GM12874 (cell line): ENCODE data around the gene HYAL4.

Experiments
- TF ChIP-seq, protein P1 (sequence below): IDR thresholded peaks from 2 replicates; pipeline ENCODE4 v1.5.1; 2011; ENCODE audit warnings: low read depth, mild to moderate bottlenecking, control low read depth, low read length, moderate library complexity; ENCODE audit not compliant: insufficient read depth

Gene HYAL4

GRCh38 chr7:123844712-123845219, at the start of gene HYAL4:
HYAL4 (plus strand) TSS chr7:123845169; CDS start chr7:123868274, 23,105 bp downstream.
- TF ChIP-seq, protein P1, sequence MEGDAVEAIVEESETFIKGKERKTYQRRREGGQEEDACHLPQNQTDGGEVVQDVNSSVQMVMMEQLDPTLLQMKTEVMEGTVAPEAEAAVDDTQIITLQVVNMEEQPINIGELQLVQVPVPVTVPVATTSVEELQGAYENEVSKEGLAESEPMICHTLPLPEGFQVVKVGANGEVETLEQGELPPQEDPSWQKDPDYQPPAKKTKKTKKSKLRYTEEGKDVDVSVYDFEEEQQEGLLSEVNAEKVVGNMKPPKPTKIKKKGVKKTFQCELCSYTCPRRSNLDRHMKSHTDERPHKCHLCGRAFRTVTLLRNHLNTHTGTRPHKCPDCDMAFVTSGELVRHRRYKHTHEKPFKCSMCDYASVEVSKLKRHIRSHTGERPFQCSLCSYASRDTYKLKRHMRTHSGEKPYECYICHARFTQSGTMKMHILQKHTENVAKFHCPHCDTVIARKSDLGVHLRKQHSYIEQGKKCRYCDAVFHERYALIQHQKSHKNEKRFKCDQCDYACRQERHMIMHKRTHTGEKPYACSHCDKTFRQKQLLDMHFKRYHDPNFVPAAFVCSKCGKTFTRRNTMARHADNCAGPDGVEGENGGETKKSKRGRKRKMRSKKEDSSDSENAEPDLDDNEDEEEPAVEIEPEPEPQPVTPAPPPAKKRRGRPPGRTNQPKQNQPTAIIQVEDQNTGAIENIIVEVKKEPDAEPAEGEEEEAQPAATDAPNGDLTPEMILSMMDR, result no peak

DNA sequence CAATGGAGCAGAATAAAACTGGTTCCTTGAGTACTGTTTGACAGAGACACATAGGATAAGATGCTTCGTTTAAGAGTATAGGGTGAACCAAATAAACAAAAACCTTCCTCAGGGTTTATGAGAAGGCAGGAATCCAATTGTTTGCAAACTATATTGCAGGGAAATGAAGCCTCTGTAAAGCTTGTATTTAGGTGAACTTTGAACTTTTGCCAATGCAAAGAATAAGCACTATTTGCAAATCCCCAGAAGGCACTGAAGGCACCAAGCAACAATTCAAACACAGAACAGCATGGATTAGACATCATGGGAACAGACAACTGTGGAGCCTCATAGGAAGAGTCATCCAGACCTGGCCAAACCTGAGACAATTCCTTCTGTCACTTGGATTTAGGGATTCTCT, 49.1 kb upstream of the HYAL4 start:
- TF ChIP-seq, protein P1, result no peak

- TF ChIP-seq, protein P1, result no peak
Observed at GRCh38 chr7:123796568-123796967, 48.4 kb upstream of the HYAL4 start.

DNA sequence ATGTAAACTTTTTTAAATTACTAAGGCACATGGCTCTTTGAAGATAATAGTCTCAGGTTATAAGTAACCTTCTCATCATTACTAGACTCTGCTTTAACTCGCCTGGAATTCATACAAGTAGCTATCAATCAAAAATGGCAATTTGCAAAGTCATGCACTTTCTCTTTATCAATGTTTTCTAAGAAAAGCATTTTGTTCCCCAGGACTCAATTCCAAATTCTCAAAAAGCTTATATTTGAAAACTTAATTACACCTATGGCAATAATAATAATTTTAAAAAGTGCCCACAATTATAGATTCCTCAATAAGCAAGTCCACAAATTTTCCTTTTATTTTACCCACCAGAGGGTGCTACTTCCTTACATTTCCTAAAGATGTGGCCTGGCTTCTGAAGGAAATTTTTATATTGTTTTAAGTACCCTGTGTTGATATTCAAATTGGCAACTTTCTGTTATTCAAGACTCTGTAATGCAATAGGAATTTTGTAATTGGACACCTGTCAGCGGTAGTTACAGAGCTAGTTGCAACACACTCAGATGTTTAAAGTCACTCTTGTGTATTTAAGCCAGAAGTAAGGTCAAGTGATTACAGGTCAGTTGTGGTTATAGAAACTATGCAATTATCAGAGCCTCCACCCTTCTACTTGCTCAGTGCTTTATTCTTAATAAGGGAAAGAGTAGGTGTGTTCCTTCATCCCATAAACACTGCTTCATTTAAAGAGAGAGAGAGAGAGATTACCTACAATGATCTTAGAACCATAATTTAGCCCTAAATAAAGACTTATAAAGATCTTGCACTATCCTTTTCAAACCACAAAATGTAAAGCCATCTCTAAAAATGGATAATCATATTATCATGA, 47.1 kb upstream of the HYAL4 start:
- TF ChIP-seq, protein P1, result no peak

DNA sequence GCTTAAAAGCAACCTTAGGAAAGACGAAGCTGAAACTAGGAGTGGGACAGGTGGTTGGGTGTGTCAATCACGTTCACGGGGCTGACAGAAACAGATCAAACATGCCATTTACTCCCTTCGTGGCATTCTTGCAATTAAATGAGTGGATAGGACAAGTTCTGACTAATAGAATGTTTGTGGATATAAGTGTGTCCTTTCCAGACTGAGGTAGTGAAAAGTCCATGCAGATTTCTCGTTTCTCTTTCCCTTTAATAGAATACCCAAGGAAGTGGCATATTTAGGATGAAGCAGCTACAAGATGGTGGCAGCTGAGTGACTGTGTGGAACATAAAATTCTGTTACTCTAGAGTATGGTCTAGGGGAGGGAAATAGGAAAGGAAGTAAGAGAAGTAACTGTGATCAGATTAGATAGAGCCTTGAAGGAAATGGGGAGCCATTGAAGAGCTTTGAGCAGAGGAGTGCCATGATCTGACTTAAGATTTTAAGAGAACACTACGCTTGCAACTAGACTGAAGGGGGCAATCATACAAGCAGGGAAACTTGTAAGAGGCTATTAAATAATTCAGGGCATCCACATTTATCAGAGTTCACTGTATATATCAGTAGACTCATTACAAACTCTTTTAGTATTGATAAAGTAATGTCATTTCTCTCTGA, 46.3 kb upstream of the HYAL4 start:
- TF ChIP-seq, protein P1, result no peak

GRCh38 chr7:123802249-123802648, 42.7 kb upstream of the HYAL4 start:
- TF ChIP-seq, protein P1, result no peak

- TF ChIP-seq, protein P1, result no peak
Observed at GRCh38 chr7:123805287-123805686, 39.7 kb upstream of the HYAL4 start.
